Posterior vena cava (tissue), 2 donors: Measurements from ENCODE around the gene MACC1. TPM values are rescaled to one million over a fixed set of nuclear protein-coding genes. Genes with fewer than 3 reads are reported as not detected.

Experiments
- DNase-seq: peaks from one replicate; pipeline ENCODE4 v3.0.0-alpha.2; 2020; ENCODE audit warnings: low spot score
- intact Hi-C, 2 donors: fragments of 100-400 bp; cut with DNase I; formaldehyde crosslinking; loops; one replicate each; pipeline versions ENCODE4 v1.14.1 to v1.14.2; 2022 to 2023
- total RNA-seq, 2 donors: library from RNA; stranded (reverse); fragmentation: NEBNext Ultra II Directional; extraction: Animal tissue kit (Norgen Biotek cat#: 25700); gene quantifications; one replicate each; pipeline ENCODE4 v1.2.1, GENCODE V29; 2021
- donor health status: DM: yes; HTN: yes; CAD: no.
- donor health status: DM: yes; HTN: yes; CAD: no.

The MACC1 gene
- total RNA-seq, 2 donors from 2014 or later: 0.46 to 0.67 TPM

- no peak for DNase-seq
- intact Hi-C loops: no loop called here
Observed at GRCh38 chr7:20111821-20112542, 105.2 kb downstream of the MACC1 start.

DNA sequence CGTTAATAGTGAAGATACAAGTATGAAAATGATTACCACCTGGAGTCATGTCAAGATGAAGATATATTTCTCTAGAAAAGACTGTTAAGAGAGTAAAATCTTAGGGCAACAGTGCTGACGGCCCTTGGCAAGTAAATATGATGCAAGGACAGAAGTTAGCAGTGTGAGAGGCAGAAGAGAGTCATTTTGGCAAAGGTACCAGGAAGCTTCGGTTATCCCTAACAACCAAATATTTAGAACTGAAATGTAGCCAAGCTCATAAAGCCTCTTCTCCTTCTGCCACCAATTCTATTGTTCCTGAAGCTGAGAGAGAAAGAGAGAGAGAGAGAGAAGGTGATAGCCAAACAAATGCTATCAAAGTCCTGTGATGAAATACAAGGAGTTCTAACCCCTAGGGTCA, 109.6 kb downstream of the MACC1 start:
- intact Hi-C loops: no loop called here
- no peak for DNase-seq

- intact Hi-C loops: no loop called here
- no peak for DNase-seq
Observed at GRCh38 chr7:20104696-20105095, 112.5 kb downstream of the MACC1 start.

DNA sequence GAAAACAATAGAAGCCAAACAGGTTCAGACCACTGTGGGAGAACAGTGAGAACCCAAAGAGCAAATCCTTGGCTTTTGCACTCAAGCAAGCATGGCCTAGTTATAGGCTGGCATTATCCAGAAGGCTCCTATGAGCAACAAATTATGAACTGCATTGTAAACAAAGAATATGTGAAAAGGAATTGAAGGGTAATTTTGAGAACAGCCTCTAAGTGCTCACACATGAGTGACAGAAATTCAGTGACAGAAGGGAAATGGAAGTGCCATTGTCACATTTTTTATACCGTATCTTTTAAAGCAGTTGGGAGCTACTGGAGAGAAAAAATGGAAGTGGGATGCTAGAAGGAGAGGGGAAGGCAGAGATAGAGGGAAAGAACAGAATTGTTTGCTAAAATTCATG, 114.2 kb downstream of the MACC1 start:
- intact Hi-C loops: no loop called here
- no peak for DNase-seq

DNA sequence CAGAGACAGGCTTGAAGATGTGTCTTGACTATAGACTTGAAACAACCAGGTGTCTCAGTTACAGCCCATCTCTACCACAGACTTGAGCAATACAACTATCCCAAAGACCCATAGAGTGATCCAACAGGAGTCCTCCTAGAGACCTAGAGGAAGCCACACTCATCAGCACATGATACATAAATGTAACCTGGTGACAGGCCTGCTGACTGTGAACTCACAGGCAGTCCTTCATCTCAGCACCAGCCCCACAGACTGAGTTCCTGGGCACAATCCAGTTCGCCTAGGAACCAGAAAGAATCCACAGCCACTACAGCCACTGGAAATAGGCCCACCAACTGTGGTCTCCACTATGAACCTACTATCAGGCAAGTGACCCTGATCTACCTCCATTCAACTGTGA, 121.3 kb downstream of the MACC1 start:
- intact Hi-C loops: no loop called here
- no peak for DNase-seq

DNA sequence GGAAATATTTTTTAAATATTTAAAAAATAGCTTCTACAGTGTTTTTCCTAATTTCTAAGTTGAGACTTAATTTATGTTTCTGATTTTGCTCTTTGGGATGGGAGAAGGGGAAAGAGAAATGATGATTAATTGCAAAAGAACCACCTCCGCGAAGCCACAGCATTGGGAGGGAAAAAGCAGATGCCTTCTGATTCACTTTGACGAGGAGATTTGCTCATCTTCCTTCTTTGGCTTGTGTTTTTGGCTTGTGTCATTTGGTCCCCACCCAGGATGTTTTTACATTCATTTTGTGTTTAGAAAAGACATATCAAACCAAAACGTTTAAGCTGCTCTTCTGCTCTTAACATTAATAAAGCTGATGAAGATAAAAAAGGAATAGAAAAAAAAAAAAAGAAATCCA, 121.7 kb downstream of the MACC1 start:
- intact Hi-C loops: no loop called here
- no peak for DNase-seq

DNA sequence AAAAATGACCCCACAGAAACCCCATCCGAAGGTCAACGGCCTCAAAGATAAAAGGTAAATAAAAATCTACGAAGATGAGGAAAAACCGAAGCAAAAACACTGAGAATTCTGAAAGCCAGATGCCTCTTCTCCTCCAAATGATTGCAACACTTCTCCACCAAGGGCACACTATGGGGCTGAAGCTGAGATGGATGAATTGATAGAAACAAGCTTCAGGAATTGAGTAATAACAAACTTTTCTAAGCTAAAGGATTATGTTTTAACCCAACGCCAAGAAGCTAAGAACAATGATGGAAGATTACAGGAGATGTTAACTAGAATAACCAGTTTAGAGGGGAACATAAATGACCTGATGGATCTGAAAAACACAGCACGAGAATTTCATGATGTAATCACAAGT, 127.8 kb downstream of the MACC1 start:
- DNase-seq: no peak
- intact Hi-C loops: no loop called here

- intact Hi-C loops: no loop called here
- DNase-seq: no peak
Observed at GRCh38 chr7:20085086-20085485, 132.1 kb downstream of the MACC1 start.

Other genes starting within 250 kb of the MACC1 start
- gene ITGB8, start 113.5 kb upstream of the MACC1 start, total RNA-seq: 10 to 100 TPM; 12.8 to 13.6 TPM